Natural killer cell (primary cell): Measurements from ENCODE around the gene G3BP2. TPM values are rescaled to one million over a fixed set of nuclear protein-coding genes. Genes with fewer than 3 reads are reported as not detected.
A peak's percentile ranks its signal among the peaks of the same experiment; 100 is the strongest.

Experiments used
- ATAC-seq, 3 donors: fragments of 150-1000 bp in 2 of 3; fragments of 200-7000 bp in 1 of 3; cut with Tn5 transposase; 1 replicate in 1 of 3; 2 replicates in 2 of 3; pipeline ENCODE4 v1.10.0; 2021; ENCODE audit warnings: mild to moderate bottlenecking in 2 of 3, moderate library complexity in 2 of 3
- DNase-seq, 2 donors: peaks; one replicate each; pipeline versions ENCODE4 v3.0.0 to v3.0.0-alpha.2; 2013 to 2021; ENCODE audit warnings: mixed read lengths in 1 of 2
- H3K27ac ChIP-seq: one replicate; pipeline ENCODE4 v1.5.1; 2013; ENCODE audit warnings: mild to moderate bottlenecking, low read length
- H3K27me3 ChIP-seq: one replicate; pipeline ENCODE4 v1.6.1; 2013; ENCODE audit warnings: low read length; ENCODE audit not compliant: control insufficient read depth, insufficient read depth
- H3K36me3 ChIP-seq: one replicate; pipeline ENCODE4 v1.6.1; 2013; ENCODE audit warnings: low read length; ENCODE audit not compliant: control insufficient read depth, insufficient read depth
- H3K4me1 ChIP-seq: one replicate; pipeline ENCODE4 v1.6.1; 2013; ENCODE audit warnings: low read length; ENCODE audit not compliant: control insufficient read depth, insufficient read depth
- H3K4me3 ChIP-seq: one replicate; pipeline ENCODE4 v1.5.1; 2013; ENCODE audit warnings: low read length
- H3K9me3 ChIP-seq: one replicate; pipeline ENCODE4 v1.6.1; 2013; ENCODE audit warnings: low read length; ENCODE audit not compliant: control insufficient read depth, insufficient read depth
- H3K27ac Mint-ChIP-seq, 2 donors: one replicate each; pipeline ENCODE4 v1.8.0; 2022; ENCODE audit warnings: mild to moderate bottlenecking in 2 of 2, mixed read lengths in 2 of 2, moderate library complexity in 1 of 2
- H3K27me3 Mint-ChIP-seq, 2 donors: one replicate each; pipeline ENCODE4 v1.8.0; 2022; ENCODE audit warnings: low read depth in 2 of 2, mixed read lengths in 2 of 2
- H3K36me3 Mint-ChIP-seq: one replicate; pipeline ENCODE4 v1.8.0; 2022; ENCODE audit warnings: mixed read lengths
- H3K4me1 Mint-ChIP-seq, 2 donors: one replicate each; pipeline ENCODE4 v1.8.0; 2022; ENCODE audit warnings: mixed read lengths in 2 of 2
- H3K4me3 Mint-ChIP-seq: one replicate; pipeline ENCODE4 v1.8.0; 2022; ENCODE audit warnings: mild to moderate bottlenecking, moderate library complexity, mixed read lengths
- H3K9me3 Mint-ChIP-seq, 2 donors: one replicate each; pipeline ENCODE4 v1.8.0; 2022; ENCODE audit warnings: mixed read lengths in 2 of 2
- CTCF ChIP-seq: fragments of 200-600 bp; IDR thresholded peaks from one replicate; pipeline ENCODE4 v1.8.0; 2022; ENCODE audit warnings: antibody characterized with exemption
- WGBS: methylation state at CpG from one replicate; pipeline ENCODE4 v1.1.7; 2013; ENCODE audit warnings: missing lambda C conversion rate; ENCODE audit not compliant: insufficient coverage; 5-methylcytosine and 5-hydroxymethylcytosine counted together
- intact Hi-C: fragments of 100-400 bp; cut with micrococcal nuclease; formaldehyde crosslinking; loops from one replicate; pipeline ENCODE4 v1.14.2; 2022
- total RNA-seq, 4 donors: library from RNA; stranded (reverse); fragments of 120-200 nt in 1 of 4; gene quantifications; one replicate each; pipeline versions ENCODE4 v1.2.3 to v1.2.4, GENCODE V29; 2013 to 2022

Gene G3BP2
- total RNA-seq, 3 donors from 2014 or later (not counting 1 experiment from before 2014, with no cell fraction given), result 204 to 233 (median 214) TPM

- TF ChIP-seq CTCF, result no peak
Measured at GRCh38 chr4:75686346-75686745, 13.1 kb upstream of the G3BP2 start.

GRCh38 chr4:75685546-75686189 is 12.5 kb upstream of the G3BP2 start:
- Mint-ChIP-seq H3K9me3 (no peaks in the 10 kb centered on the region), H3K27me3 (no peaks in the 10 kb centered on the region), H3K36me3 (no peaks in the 10 kb centered on the region), H3K4me1 (peaks cover 26 to 36% of the 10 kb centered on the region in 2 donors), H3K27ac (peak overlapping the region; percentile 57 to 69), H3K4me3 (peak overlapping the region; percentile 62)
- intact Hi-C loops, result loop anchor here (2.0 to 5.0 kb wide), 2 partner anchors 13 to 37 kb away; partner anchors contain the start of genes G3BP2 and USO1
- no peaks in the 10 kb centered on the region for H3K9me3 ChIP-seq
- no peak overlapping the region for H3K4me3 ChIP-seq
- H3K36me3 ChIP-seq, result no peaks in the 10 kb centered on the region
- peaks cover 27% of the 10 kb centered on the region for H3K4me1 ChIP-seq
- WGBS, result 72% methylated on average over 2 of the region's 2 CpGs
- no peak for TF ChIP-seq CTCF
- no peak for ATAC-seq
- H3K27me3 ChIP-seq, result no peaks in the 10 kb centered on the region
- DNase-seq, result no peak
- H3K27ac ChIP-seq, result peak overlapping the region; percentile 60

More at GRCh38 chr4:75686346-75686745, 13.1 kb upstream of the G3BP2 start:
- H3K27ac Mint-ChIP-seq, result peak overlapping the region; percentile 57 to 69
- intact Hi-C loops, result loop anchor here (2.0 to 5.0 kb wide), 2 partner anchors 14 to 36 kb away; partner anchors contain the start of genes G3BP2 and USO1
- no peak overlapping the region for H3K4me3 ChIP-seq
- peaks cover 26 to 36% of the 10 kb centered on the region in 2 donors for H3K4me1 Mint-ChIP-seq
- H3K27me3 Mint-ChIP-seq, result no peaks in the 10 kb centered on the region
- ATAC-seq (peak; percentile 77 to 90 (median 90)), DNase-seq (peak in 1 of 2 donors; percentile 65)
- H3K27ac ChIP-seq, result peak overlapping the region; percentile 60
- peak overlapping the region; percentile 62 for H3K4me3 Mint-ChIP-seq
- WGBS, result 0% methylated on average over 1 of the region's 3 CpGs
- H3K36me3 Mint-ChIP-seq, result no peaks in the 10 kb centered on the region
- no peaks in the 10 kb centered on the region for H3K9me3 ChIP-seq
- no peaks in the 10 kb centered on the region for H3K9me3 Mint-ChIP-seq
- no peaks in the 10 kb centered on the region for H3K27me3 ChIP-seq
- no peaks in the 10 kb centered on the region for H3K36me3 ChIP-seq
- peaks cover 27% of the 10 kb centered on the region for H3K4me1 ChIP-seq

- Histone ChIP-seq H3K27me3 (no peaks in the 10 kb centered on the region), H3K9me3 (no peaks in the 10 kb centered on the region), H3K4me3 (no peak overlapping the region), H3K27ac (no peak overlapping the region), H3K36me3 (no peaks in the 10 kb centered on the region), H3K4me1 (peaks cover 27% of the 10 kb centered on the region)
- TF ChIP-seq CTCF, result no peak
- no peaks in the 10 kb centered on the region for H3K36me3 Mint-ChIP-seq
- no peaks in the 10 kb centered on the region for H3K27me3 Mint-ChIP-seq
- H3K4me3 Mint-ChIP-seq, result no peak overlapping the region
- intact Hi-C loops, result no loop called here
- H3K4me1 Mint-ChIP-seq, result peaks cover 26 to 36% of the 10 kb centered on the region in 2 donors
- no peaks in the 10 kb centered on the region for H3K9me3 Mint-ChIP-seq
- ATAC-seq (no peak), DNase-seq (no peak)
- H3K27ac Mint-ChIP-seq, result peak overlapping the region; percentile 38 to 70
- 91% methylated on average over 6 of the region's 6 CpGs for WGBS
Measured at GRCh38 chr4:75683482-75684155, 10.4 kb upstream of the G3BP2 start.
